ENCODE data around the gene TDRD9.

Gene TDRD9

GRCh38 chr14:104101086-104101621, 172.9 kb downstream of the TDRD9 start:
- no peak for DNase-seq (ENCODE audit: low read depth, low spot score)

- no peak for DNase-seq (ENCODE audit: low read depth, low spot score)
Observed at GRCh38 chr14:104101651-104102281, 173.5 kb downstream of the TDRD9 start.

Data from brain pericyte (primary cell).